Activated CD8-positive, alpha-beta memory T cell treated with anti-CD3 and anti-CD28 coated beads for 1 hour (primary cell): ENCODE data around the gene BANK1.
"Not testable (repeated sequence)": the region's sequence is repeated elsewhere in the genome, so short reads cannot be mapped to it uniquely, and the experiment has no call there.

ENCODE experiments used
- DNase-seq, 2 donors: peaks; one replicate each; pipeline ENCODE4 v3.0.0-alpha.2; 2020; ENCODE audit warnings: low read depth in 1 of 2; ENCODE audit errors: extremely low read depth in 1 of 2

Gene BANK1

DNA sequence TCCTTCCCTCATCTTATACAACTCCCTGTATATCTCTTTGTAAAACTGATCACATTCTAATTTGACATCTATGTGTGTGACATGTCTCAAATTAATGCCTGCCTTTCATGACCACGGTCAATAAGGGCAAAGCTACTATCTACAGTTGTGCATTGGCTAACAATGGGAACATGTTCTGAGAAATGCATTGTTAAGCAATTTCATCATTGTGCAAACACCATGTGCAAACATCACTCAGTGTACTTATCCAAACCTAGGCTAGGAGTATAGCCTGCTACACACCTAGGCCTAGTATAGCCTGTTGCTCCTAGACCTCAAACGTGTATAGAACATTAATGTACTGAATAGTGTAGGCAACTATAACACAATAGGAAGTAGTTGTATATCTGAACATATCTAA lies 95.0 kb downstream of the BANK1 start:
- DNase-seq: no peak

DNA sequence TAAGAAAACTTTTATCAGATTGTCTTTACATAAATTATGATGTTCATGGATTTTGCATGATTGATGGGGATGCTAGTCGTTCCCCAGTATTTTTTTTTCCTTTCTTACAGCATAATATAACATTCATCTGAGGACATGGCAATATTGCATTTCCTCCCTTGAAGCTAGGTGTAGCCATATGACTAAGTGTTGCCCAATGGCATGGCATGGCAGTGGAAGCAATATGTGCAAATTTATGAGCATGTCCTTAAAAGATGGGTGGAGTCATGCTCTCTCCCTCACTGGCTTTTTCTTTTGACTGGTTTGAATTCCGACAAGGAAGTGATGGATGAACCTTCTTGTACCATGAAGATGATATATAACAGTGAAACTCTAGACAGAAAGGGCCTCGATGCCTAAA lies 96.3 kb downstream of the BANK1 start:
- no peak for DNase-seq

GRCh38 chr4:101888472-101888871 lies 97.9 kb downstream of the BANK1 start:
- no peak for DNase-seq

DNA sequence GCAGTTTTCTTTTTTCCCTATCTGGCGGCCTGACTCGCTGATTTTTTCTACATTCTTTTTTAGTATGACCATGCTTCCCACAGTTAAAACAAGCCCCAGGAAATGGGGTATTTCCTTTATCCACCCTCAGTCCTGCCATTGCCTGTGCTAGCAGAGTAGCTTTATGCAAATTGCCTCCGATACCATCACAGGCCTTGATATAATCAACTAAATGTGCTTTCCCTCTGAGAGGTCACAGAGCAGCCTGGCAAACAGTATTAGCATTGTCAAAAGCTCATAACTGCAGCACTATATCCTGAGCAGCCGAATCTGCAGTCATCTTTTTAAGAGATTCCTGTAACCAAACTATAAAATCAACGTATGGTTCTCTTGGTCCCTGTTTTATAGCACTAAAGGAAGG lies 115.0 kb downstream of the BANK1 start:
- not testable (repeated sequence) for DNase-seq

- DNase-seq: no peak
Observed at GRCh38 chr4:101910786-101911373, 120.3 kb downstream of the BANK1 start.

GRCh38 chr4:101911616-101912015 lies 121.1 kb downstream of the BANK1 start:
- DNase-seq: no peak

DNA sequence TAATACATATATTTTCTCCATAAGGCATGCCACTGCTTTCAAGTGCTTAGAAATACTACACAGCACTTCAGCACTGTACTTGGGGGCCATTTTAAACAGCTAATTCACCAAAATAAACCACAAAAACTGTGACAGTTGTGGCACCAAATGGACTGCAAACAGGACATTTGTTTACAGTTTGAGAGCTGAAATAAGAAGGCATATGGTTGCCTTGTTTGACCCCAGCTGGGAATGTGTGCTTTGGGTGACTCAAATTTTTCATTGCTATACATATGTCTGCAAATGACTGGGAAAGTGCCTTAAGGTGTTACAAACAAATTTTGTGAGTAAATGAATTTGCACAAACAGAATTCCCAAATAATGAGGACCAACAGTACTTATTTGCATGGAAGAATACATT lies 124.2 kb downstream of the BANK1 start:
- DNase-seq: no peak

DNA sequence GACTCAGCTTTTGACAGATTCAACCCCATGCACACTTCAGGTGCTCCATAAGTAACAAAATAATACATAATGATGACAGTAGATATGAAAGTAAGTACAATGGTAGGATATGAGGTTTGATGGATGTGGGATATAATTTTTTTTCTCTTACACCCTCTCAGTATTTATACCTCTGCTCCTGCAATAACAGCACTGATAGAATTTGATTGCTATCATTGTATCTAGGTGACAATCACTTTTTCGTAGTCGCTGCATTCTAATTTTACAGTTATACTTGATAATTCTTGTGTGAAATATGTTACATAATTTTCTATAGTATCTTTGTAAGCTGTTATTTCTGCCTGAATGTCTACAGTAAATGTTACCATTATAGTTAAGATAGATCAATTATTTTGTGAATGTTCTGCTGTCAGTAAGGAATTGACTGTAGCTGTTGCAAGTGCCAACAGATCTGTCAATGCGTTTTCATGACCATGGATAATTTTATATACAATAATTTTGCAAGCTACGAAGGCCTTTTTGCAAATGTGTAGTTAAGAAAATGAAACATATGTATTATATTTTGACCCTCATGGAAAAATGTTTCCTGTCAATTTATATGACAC lies 128.9 kb downstream of the BANK1 start:
- no peak for DNase-seq

DNA sequence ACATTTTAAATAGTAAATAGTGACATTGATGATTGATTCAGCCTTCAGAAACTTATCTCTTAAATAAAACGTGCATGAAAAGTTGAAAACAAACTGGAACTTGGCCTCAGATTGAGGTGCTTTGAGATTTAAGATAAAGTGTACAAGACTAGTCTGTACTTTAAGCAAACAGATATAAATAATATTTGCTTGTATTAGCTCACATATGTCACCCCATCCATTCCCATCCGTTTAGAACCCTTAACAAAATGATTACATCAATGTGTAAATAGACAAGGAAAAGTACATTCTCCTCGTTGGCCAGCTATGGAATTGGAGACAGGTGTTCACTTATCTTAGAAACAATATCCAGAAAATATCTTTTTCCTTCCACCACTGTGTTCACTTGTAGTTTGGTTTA lies 130.8 kb downstream of the BANK1 start:
- no peak for DNase-seq

- DNase-seq: no peak
Observed at GRCh38 chr4:101931619-101932018, 141.1 kb downstream of the BANK1 start.

GRCh38 chr4:101933855-101934254 lies 143.3 kb downstream of the BANK1 start:
- no peak for DNase-seq

DNA sequence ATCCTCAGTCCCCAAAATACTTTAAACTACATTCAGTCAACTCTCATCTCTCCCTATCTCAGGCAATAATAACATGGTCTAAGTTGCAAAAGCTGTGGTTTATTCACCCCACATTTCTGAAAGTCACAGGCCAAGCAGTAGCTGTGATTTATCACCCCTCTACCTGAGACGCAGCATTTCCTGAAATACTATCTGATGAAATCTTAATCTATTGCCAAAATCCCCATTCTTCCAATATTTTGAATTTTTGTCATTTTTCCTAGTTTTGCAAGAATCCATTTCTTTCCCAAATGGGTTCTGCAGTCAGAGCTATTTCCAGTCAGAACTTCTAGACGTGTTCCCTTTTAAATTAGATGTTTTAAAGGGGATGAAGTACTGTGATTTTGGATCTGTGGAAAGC lies 148.3 kb downstream of the BANK1 start:
- no peak for DNase-seq

GRCh38 chr4:101941816-101942358 lies 151.4 kb downstream of the BANK1 start:
- DNase-seq: no peak

GRCh38 chr4:101942891-101943290 lies 152.4 kb downstream of the BANK1 start:
- no peak for DNase-seq

GRCh38 chr4:101944649-101945048 lies 154.1 kb downstream of the BANK1 start:
- DNase-seq: no peak

DNA sequence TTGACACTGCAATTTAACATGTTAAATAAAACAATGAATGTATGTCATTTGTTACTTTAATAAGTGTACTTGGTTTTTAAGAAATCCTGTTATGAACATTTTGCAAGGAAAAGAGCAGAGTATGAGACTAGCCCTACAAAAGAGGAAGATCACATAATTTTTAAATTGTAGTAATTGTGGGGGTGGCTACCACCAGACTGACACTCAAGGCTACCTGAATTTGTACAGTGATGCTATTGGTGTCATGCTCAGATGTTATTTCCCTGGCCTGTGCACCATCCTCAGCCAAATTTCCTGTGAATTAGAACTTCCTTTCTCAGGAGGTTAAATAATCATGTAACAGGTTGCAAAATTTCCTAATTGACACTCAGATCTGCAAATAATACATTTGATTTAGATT lies 157.5 kb downstream of the BANK1 start:
- DNase-seq: no peak

GRCh38 chr4:101948951-101949350 lies 158.4 kb downstream of the BANK1 start:
- no peak for DNase-seq

- DNase-seq: no peak
Observed at GRCh38 chr4:101950258-101950979, 159.9 kb downstream of the BANK1 start.

- DNase-seq: no peak
Observed at GRCh38 chr4:101952985-101953384, 162.5 kb downstream of the BANK1 start.

- no peak for DNase-seq
Observed at GRCh38 chr4:101953949-101954348, 163.4 kb downstream of the BANK1 start.

GRCh38 chr4:101954351-101954750 lies 163.8 kb downstream of the BANK1 start:
- no peak for DNase-seq
